Measurements from ENCODE around the gene ACER1.

- TF ChIP-seq CTCF (IDR thresholded peaks at IDR 0.05): peak; percentile 36
- TF ChIP-seq SIN3A (IDR thresholded peaks at IDR 0.05; ENCODE audit: borderline replicate concordance, low read depth, low read length): 0 out of 2 replicates have a peak, but pooled peaks have one; percentile 8
- no peak for TF ChIP-seq ELF1 (IDR thresholded peaks at IDR 0.05)
- TF ChIP-seq USF2 (IDR thresholded peaks at IDR 0.05; ENCODE audit: borderline replicate concordance, low read depth, low read length): no peak
Measured at GRCh38 chr19:6271721-6272410, 61.5 kb downstream of the ACER1 start.

Data from SK-N-SH (cell line).